Endothelial cell of umbilical vein (primary cell): Measurements from ENCODE around the gene ANKRD12. TPM values are rescaled to one million over a fixed set of nuclear protein-coding genes. Genes with fewer than 3 reads are reported as not detected.

Experiments used
- BruUV-seq: library from RNA; stranded (reverse); fragments of 400-500 nt; replicated peaks from 2 replicates; lab custom pipeline; 2021; lab: Mats Ljungman, UMichigan
- CTCF ChIA-PET: fragments of 300-600, 350-600 bp; sonication (Branson Sonifier 250); formaldehyde crosslinking; loops from one replicate; lab custom pipeline; 2021; ENCODE audit warnings: antibody characterized with exemption, inconsistent platforms; lab: Charles Lee
- POLR2A ChIA-PET: fragments of 300-600, 350-600 bp; sonication (Branson Sonifier 250); formaldehyde crosslinking; loops from one replicate; lab custom pipeline; 2021; ENCODE audit warnings: antibody characterized with exemption, inconsistent platforms; lab: Charles Lee
- DNase-seq: peaks from one replicate; pipeline ENCODE4 v3.0.0-alpha.2; 2011; ENCODE audit warnings: low read depth, low spot score
- FAIRE-seq: peaks from 2 replicates; lab custom pipeline; 2011; peaks lifted over from hg19 to GRCh38; lab: Jason Lieb, UNC
- H2AFZ ChIP-seq: 2 replicates; pipeline ENCODE4 v1.6.0; 2012; ENCODE audit warnings: low read depth, low read length, control low read depth, inconsistent platforms
- H3K27ac ChIP-seq: 2 replicates; pipeline ENCODE4 v1.5.1; 2011; ENCODE audit warnings: low read depth, mild to moderate bottlenecking, control low read depth, low read length, moderate library complexity; ENCODE audit not compliant: insufficient read depth
- H3K27me3 ChIP-seq, 2 experiments: 2 replicates each; pipeline versions ENCODE4 v1.6.0 to v1.6.1; 2011; ENCODE audit warnings: low read length in 2 of 2, mixed read lengths in 1 of 2; ENCODE audit not compliant: control insufficient read depth in 2 of 2, insufficient read depth in 2 of 2
- H3K36me3 ChIP-seq, 2 experiments: 2 replicates in 1 of 2; 3 replicates in 1 of 2; pipeline ENCODE4 v1.5.1; 2011; ENCODE audit warnings: low read length in 2 of 2, mild to moderate bottlenecking in 1 of 2, moderate library complexity in 1 of 2; ENCODE audit not compliant: control insufficient read depth in 2 of 2, insufficient read depth in 2 of 2; ENCODE audit errors: extremely low read depth in 1 of 2
- H3K4me1 ChIP-seq: 3 replicates; pipeline ENCODE4 v1.5.1; 2011; ENCODE audit warnings: mild to moderate bottlenecking, low read length; ENCODE audit not compliant: control insufficient read depth, insufficient read depth; ENCODE audit errors: extremely low read depth
- H3K4me2 ChIP-seq: 2 replicates; pipeline ENCODE4 v1.6.1; 2011; ENCODE audit warnings: low read length, control low read depth, mixed read lengths; ENCODE audit not compliant: insufficient read depth
- H3K4me3 ChIP-seq, 3 experiments: fragments of 200-600 bp in 1 of 3; sonication (generic), shearing (Covaris generic) in 1 of 3; replicated peaks in 1 of 3; 2 replicates each; pipeline ENCODE4 v1.5.1; 2011 to 2016; ENCODE audit warnings: control low read depth in 3 of 3, low read length in 3 of 3, mild to moderate bottlenecking in 2 of 3, inconsistent platforms in 1 of 3, low read depth in 1 of 3, moderate library complexity in 1 of 3; ENCODE audit not compliant: insufficient read depth in 1 of 3
- H3K79me2 ChIP-seq: 2 replicates; pipeline ENCODE4 v1.6.0; 2012; ENCODE audit warnings: low read length, inconsistent platforms; ENCODE audit not compliant: control insufficient read depth, insufficient read depth
- H3K9ac ChIP-seq: replicated peaks from 2 replicates; pipeline ENCODE3; 2011; ENCODE audit warnings: low read length, control low read depth; ENCODE audit not compliant: insufficient read depth; ENCODE audit errors: extremely low read depth
- H3K9me1 ChIP-seq: replicated peaks from 3 replicates; pipeline ENCODE4 v1.6.0; 2011; ENCODE audit warnings: mild to moderate bottlenecking, low read length; ENCODE audit not compliant: control insufficient read depth, insufficient read depth; ENCODE audit errors: extremely low read depth
- H3K9me3 ChIP-seq: replicated peaks from 2 replicates; pipeline ENCODE4 v1.5.1; 2012; ENCODE audit warnings: low read length, inconsistent platforms; ENCODE audit not compliant: control insufficient read depth, insufficient read depth
- H4K20me1 ChIP-seq: replicated peaks from 2 replicates; pipeline ENCODE3; 2011; ENCODE audit warnings: mild to moderate bottlenecking, low read length; ENCODE audit not compliant: control insufficient read depth, insufficient read depth; ENCODE audit errors: extremely low read depth
- EZH2 ChIP-seq: IDR thresholded peaks from 2 replicates; pipeline ENCODE4 v1.6.1; 2012; ENCODE audit warnings: borderline replicate concordance, low read depth, mild to moderate bottlenecking, moderate library complexity, low read length, inconsistent platforms; ENCODE audit not compliant: severe bottlenecking
- FOS ChIP-seq: IDR thresholded peaks from 2 replicates; pipeline ENCODE4 v1.6.1; 2011; ENCODE audit warnings: mild to moderate bottlenecking, low read length, moderate library complexity, borderline replicate concordance; ENCODE audit not compliant: insufficient read depth
- GATA2 ChIP-seq: IDR thresholded peaks from 2 replicates; pipeline ENCODE4 v1.7.0; 2011; ENCODE audit warnings: low read depth, mild to moderate bottlenecking, moderate library complexity, mixed read lengths, low read length; ENCODE audit not compliant: insufficient read length, insufficient read depth
- MYC ChIP-seq: IDR thresholded peaks from one replicate; pipeline ENCODE4 v1.6.1; 2011; ENCODE audit warnings: mild to moderate bottlenecking, low read depth, low read length
- POLR2A ChIP-seq: IDR thresholded peaks from 2 replicates; pipeline ENCODE4 v1.6.1; 2012; ENCODE audit warnings: low read depth, mild to moderate bottlenecking, control low read depth, low read length
- POLR2AphosphoS5 ChIP-seq: IDR thresholded peaks from 2 replicates; pipeline ENCODE4 v1.6.1; 2012; ENCODE audit warnings: low read depth, mild to moderate bottlenecking, control low read depth, low read length, moderate library complexity; ENCODE audit not compliant: insufficient read depth
- dilution Hi-C: fragments of 300-500 bp; cut with MboI; formaldehyde crosslinking; loops from one replicate; pipeline ENCODE4 v1.15.0; 2019; ENCODE audit warnings: low sequenced_read_pairs; ENCODE audit not compliant: extremely low pct_ligation_motif_present
- intact Hi-C: fragments of 100-400 bp; cut with micrococcal nuclease; formaldehyde crosslinking; loops from one replicate; pipeline ENCODE4 v1.10.0; 2022
- polyA plus RNA-seq, 4 experiments: library from polyadenylated mRNA; depleted of rRNA in 3 of 4; stranded (reverse) in 3 of 4; unstranded in 1 of 4; fragments of >200 nt; gene quantifications; 2 replicates each; pipeline versions ENCODE4 v1.2.1 to v1.2.3, GENCODE V29; 2011 to 2012; ENCODE audit warnings: missing spikeins in 1 of 4
- total RNA-seq: library from RNA; stranded (reverse); gene quantifications from 2 replicates; pipeline ENCODE4 v1.2.3, GENCODE V29; 2021
- TF ChIP-seq, protein P1 (sequence below): IDR thresholded peaks from 2 replicates; pipeline ENCODE4 v1.6.1; 2011; ENCODE audit not compliant: insufficient read depth, insufficient read length

The ANKRD12 gene
- total and polyA plus RNA-seq, 2 donors (not counting 3 experiments of a cell fraction or from before 2014, with no cell fraction given), result 1.5 to 25.4 TPM

DNA sequence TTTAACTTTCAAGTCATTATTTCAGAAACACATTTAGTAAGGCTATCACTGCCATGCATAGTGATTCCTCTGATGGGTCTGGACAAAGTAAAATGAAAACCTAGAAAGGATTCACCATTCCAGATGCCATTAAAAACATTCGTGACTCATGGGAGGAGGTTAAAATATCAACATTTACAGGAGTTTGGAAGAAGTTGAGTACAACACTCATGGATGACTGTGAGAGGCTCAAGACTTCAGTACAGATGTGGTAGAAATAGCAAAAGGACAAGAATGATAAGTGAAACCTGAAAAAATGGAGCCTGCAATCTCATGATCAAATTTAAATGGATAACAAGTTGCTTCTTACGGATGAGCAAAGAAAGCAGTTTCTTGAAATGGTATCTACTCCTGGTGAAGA, 192.2 kb downstream of the ANKRD12 start:
- dilution Hi-C loops (no loop called here), intact Hi-C loops (no loop called here)
- BruUV-seq, result no TSS peak
- no peaks in the 10 kb centered on the region for H3K9me3 ChIP-seq
- H3K27ac ChIP-seq, result no peak overlapping the region
- TF ChIP-seq EZH2, result no peak
- TF ChIP-seq, protein P1, sequence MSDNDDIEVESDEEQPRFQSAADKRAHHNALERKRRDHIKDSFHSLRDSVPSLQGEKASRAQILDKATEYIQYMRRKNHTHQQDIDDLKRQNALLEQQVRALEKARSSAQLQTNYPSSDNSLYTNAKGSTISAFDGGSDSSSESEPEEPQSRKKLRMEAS, result no peak
- no peak for TF ChIP-seq POLR2A
- TF ChIP-seq FOS, result no peak
- TF ChIP-seq GATA2, result no peak
- no peaks in the 10 kb centered on the region for H3K9me1 ChIP-seq
- POLR2A ChIA-PET, result no interaction called here
- peaks cover 5% of the 10 kb centered on the region for H3K4me1 ChIP-seq
- H3K9ac ChIP-seq, result no peak overlapping the region
- H3K4me3 ChIP-seq, result no peak overlapping the region
- H3K79me2 ChIP-seq, result no peaks in the 10 kb centered on the region
- FAIRE-seq (no peak), DNase-seq (no peak)
- H4K20me1 ChIP-seq, result no peaks in the 10 kb centered on the region
- no peaks in the 10 kb centered on the region for H3K36me3 ChIP-seq
- H3K27me3 ChIP-seq, result no peaks in the 10 kb centered on the region
- H2AFZ ChIP-seq, result no peak overlapping the region
- CTCF ChIA-PET, result no interaction called here
- H3K4me2 ChIP-seq, result no peak overlapping the region

DNA sequence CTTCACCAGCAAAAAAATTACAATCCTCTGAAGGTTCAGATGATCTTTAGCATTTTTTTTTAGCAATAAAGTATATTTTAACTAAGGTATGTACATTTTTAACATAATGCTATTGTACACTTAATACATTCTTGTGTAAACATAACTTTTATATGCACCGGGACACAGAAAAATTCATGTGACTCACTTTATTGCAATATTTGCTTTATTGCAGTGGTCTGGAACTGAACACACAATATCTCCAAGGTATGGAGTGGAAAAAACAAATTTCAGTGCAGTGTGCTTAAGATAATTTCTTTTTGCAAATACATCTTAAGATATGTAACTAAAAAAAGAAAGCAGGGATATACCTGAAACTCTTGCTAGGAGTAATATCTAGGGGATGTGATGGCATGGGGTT, 192.9 kb downstream of the ANKRD12 start:
- H4K20me1 ChIP-seq, result no peaks in the 10 kb centered on the region
- dilution Hi-C loops, result no loop called here
- H3K9me1 ChIP-seq, result no peaks in the 10 kb centered on the region
- H3K27ac ChIP-seq, result no peak overlapping the region
- no peaks in the 10 kb centered on the region for H3K4me1 ChIP-seq
- no TSS peak for BruUV-seq
- DNase-seq (no peak), FAIRE-seq (no peak)
- no peak overlapping the region for H3K4me2 ChIP-seq
- H2AFZ ChIP-seq, result no peak overlapping the region
- no peak overlapping the region for H3K9ac ChIP-seq
- ChIA-PET POLR2A (no interaction called here), CTCF (no interaction called here)
- intact Hi-C loops, result no loop called here
- H3K4me3 ChIP-seq, result no peak overlapping the region
- H3K36me3 ChIP-seq, result no peaks in the 10 kb centered on the region
- H3K9me3 ChIP-seq, result no peaks in the 10 kb centered on the region
- no peak for TF ChIP-seq POLR2AphosphoS5
- no peak for TF ChIP-seq GATA2
- no peak for TF ChIP-seq MYC
- no peaks in the 10 kb centered on the region for H3K79me2 ChIP-seq
- H3K27me3 ChIP-seq, result no peaks in the 10 kb centered on the region
